ENCODE data around the gene EGLN3. TPM values are rescaled to one million over a fixed set of nuclear protein-coding genes. Genes with fewer than 3 reads are reported as not detected.

The EGLN3 gene
- total RNA-seq, 1 experiment from 2014 or later = 3.1 TPM

DNA sequence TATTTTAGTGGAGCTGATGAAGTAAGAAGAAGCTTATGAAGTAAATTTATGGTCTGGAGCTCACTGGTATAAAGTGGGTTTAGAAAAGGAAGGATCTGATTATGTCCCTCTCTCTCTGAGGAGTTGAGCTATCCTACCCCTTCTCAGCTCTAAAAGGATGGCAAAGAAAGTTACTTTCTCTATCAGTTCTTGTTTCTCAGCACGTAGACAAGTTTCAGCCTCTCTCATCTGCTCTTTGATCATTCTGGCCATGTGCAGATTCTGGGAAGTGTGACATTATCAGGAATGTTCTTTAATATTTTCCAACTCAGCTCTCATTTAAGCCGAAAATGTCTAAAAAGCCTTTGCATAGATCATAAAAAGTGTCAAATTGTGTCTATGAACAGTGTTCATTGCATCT lies 5.8 kb upstream of the EGLN3 start:
- CTCF ChIA-PET = no interaction called here
- Mint-ChIP-seq H3K36me3 (ENCODE audit: insufficient read depth, unreplicated experiment) (no peaks in the 10 kb centered on the region), H3K27ac (ENCODE audit: unreplicated experiment) (no peak overlapping the region), H3K27me3 (ENCODE audit: unreplicated experiment) (peaks cover 13% of the 10 kb centered on the region), H3K4me3 (ENCODE audit: low read depth, unreplicated experiment) (no peak overlapping the region), H3K4me1 (ENCODE audit: low read depth, unreplicated experiment) (no peaks in the 10 kb centered on the region), H3K9me3 (ENCODE audit: low read depth, unreplicated experiment) (no peaks in the 10 kb centered on the region)
- no peak for TF ChIP-seq CTCF (IDR thresholded peaks at IDR 0.05; ENCODE audit: unreplicated experiment)
- BruUV-seq (replicated peaks) = no TSS peak
- DNase-seq = no peak
- intact Hi-C loops (cut with micrococcal nuclease; ENCODE audit: unreplicated experiment) = loop anchor here (10.0 kb wide), 1 partner anchor 138 kb away; no protein-coding TSS in a partner anchor

DNA sequence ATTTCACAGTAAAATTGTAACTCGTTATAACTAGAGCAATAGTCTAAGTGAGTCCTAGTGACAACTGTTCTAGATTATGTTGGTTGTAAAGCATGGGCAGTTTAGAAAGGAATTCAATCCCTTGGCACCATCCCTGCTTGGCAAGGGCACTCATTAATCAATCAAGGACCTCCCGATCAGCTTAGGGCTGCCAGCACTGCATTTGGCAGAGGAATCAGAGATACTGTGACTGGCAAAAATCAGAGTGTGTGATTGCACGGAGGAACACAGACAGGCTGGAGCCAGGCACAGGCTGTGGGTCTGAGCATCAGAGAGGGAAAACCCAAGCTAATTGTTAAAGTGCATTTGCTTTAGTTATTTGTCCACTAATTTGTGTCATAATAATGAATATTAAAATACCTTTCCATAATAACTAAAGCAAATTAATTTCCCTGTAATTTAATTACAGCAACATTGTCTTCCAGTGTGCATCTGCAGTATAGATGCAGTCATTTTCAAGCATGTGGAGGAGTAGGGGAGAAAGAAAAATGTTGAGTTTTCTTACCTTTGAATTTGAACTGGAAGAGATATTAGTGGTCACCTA lies 3.2 kb upstream of the EGLN3 start:
- no peak for TF ChIP-seq CTCF (IDR thresholded peaks at IDR 0.05; ENCODE audit: unreplicated experiment)
- peaks cover 8% of the 10 kb centered on the region for H3K36me3 Mint-ChIP-seq (ENCODE audit: insufficient read depth, unreplicated experiment)
- H3K27ac Mint-ChIP-seq (ENCODE audit: unreplicated experiment) = no peak overlapping the region

DNA sequence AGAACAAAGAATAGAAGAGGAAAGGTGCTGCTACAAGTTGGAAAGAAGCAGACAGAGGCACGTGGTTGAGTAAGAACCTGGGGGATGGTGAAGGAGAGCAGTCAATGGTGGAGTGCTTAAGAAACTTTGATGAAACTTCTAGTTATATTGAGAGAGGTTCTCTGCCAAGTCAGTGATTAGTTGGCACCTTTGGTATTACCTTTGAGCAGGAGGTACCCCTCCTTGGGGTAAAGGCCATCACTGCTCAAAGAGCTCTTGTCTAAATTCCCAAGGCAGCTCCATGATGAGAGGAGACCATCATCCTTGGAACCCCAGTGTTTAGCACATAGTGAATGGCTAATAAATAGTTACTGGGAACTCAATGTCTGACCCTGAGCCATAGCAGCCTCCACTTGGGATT lies 1.7 kb upstream of the EGLN3 start:
- intact Hi-C loops (cut with micrococcal nuclease; ENCODE audit: unreplicated experiment) = loop anchor here (10.0 kb wide), 1 partner anchor 142 kb away; no protein-coding TSS in a partner anchor
- H3K9me3 Mint-ChIP-seq (ENCODE audit: low read depth, unreplicated experiment) = no peaks in the 10 kb centered on the region
- no peak for TF ChIP-seq CTCF (IDR thresholded peaks at IDR 0.05; ENCODE audit: unreplicated experiment)
- no peak for DNase-seq
- H3K27ac Mint-ChIP-seq (ENCODE audit: unreplicated experiment) = no peak overlapping the region
- H3K4me3 Mint-ChIP-seq (ENCODE audit: low read depth, unreplicated experiment) = no peak overlapping the region
- no TSS peak for BruUV-seq (replicated peaks)
- H3K4me1 Mint-ChIP-seq (ENCODE audit: low read depth, unreplicated experiment) = peaks cover 8% of the 10 kb centered on the region
- H3K36me3 Mint-ChIP-seq (ENCODE audit: insufficient read depth, unreplicated experiment) = peaks cover 8% of the 10 kb centered on the region
- peaks cover 34% of the 10 kb centered on the region for H3K27me3 Mint-ChIP-seq (ENCODE audit: unreplicated experiment)
- CTCF ChIA-PET = no interaction called here

More for the DNA sequence above, 3.2 kb upstream of the EGLN3 start:
- BruUV-seq (replicated peaks) = no TSS peak
- CTCF ChIA-PET = no interaction called here
- H3K27me3 Mint-ChIP-seq (ENCODE audit: unreplicated experiment) = peaks cover 23% of the 10 kb centered on the region
- H3K4me1 Mint-ChIP-seq (ENCODE audit: low read depth, unreplicated experiment) = peaks cover 4% of the 10 kb centered on the region
- no peak overlapping the region for H3K4me3 Mint-ChIP-seq (ENCODE audit: low read depth, unreplicated experiment)
- intact Hi-C loops (cut with micrococcal nuclease; ENCODE audit: unreplicated experiment) = loop anchor here (10.0 kb wide), 1 partner anchor 141 kb away; no protein-coding TSS in a partner anchor
- DNase-seq = no peak
- H3K9me3 Mint-ChIP-seq (ENCODE audit: low read depth, unreplicated experiment) = no peaks in the 10 kb centered on the region

GRCh38 chr14:33951183-33951840 lies 438 bp upstream of the EGLN3 start:
- intact Hi-C loops (cut with micrococcal nuclease; ENCODE audit: unreplicated experiment) = loop anchor here (10.0 kb wide), 1 partner anchor 143 kb away; no protein-coding TSS in a partner anchor
- CTCF ChIA-PET = no interaction called here
- DNase-seq = no peak
- H3K9me3 Mint-ChIP-seq (ENCODE audit: low read depth, unreplicated experiment) = no peaks in the 10 kb centered on the region
- H3K27me3 Mint-ChIP-seq (ENCODE audit: unreplicated experiment) = peaks cover 34% of the 10 kb centered on the region
- peaks cover 8% of the 10 kb centered on the region for H3K36me3 Mint-ChIP-seq (ENCODE audit: insufficient read depth, unreplicated experiment)
- no TSS peak for BruUV-seq (replicated peaks)
- H3K4me1 Mint-ChIP-seq (ENCODE audit: low read depth, unreplicated experiment) = peaks cover 8% of the 10 kb centered on the region
- TF ChIP-seq CTCF (IDR thresholded peaks at IDR 0.05; ENCODE audit: unreplicated experiment) = no peak
- peak overlapping the region; percentile 97 for H3K4me3 Mint-ChIP-seq (ENCODE audit: low read depth, unreplicated experiment)
- peak overlapping the region; percentile 78 for H3K27ac Mint-ChIP-seq (ENCODE audit: unreplicated experiment)
